ENCODE results near the gene ITPRID1.
"Not testable (repeated sequence)": the region's sequence is repeated elsewhere in the genome, so short reads cannot be mapped to it uniquely, and the experiment has no call there.

ITPRID1 gene

DNA sequence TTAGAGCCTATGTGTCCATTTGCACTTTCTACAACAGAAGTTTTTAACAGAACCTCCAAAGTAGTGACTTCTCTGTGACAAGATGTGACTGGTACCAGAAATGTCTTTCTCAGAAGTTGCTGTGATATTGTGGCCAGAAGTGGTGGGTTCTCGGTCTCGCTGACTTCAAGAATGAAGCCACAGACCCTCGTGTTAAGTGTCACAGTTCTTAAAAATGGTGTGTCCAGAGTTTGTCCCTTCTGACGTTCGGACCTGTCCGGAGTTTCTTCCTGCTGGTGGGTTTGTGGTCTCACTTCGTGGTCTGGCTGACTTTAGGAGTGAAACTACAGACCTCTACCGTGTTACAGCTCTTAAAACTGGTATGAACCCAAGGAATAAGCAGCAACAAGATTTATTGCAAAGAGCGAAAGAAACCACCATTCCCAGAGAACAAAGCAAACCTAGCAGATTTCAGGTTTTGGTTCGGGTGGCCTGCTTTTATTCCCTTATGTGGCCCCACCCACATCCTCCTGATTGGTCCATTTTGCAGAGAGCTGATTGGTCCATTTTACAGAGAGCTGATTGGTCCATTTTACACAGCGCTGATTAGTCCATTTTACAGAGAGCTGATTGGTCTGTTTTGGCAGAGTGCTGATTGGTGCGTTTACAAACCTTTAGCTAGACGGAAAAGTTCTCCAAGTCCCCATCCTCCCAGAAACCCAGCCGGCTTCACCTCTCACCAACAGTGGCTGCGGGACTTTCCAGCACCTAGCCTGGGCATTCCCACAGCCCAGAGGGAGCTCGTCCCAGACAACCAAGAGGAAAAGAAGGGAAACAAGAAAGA is 3.0 kb downstream of the ITPRID1 start:
- no peak for DNase-seq (ENCODE audit: low read depth)

DNA sequence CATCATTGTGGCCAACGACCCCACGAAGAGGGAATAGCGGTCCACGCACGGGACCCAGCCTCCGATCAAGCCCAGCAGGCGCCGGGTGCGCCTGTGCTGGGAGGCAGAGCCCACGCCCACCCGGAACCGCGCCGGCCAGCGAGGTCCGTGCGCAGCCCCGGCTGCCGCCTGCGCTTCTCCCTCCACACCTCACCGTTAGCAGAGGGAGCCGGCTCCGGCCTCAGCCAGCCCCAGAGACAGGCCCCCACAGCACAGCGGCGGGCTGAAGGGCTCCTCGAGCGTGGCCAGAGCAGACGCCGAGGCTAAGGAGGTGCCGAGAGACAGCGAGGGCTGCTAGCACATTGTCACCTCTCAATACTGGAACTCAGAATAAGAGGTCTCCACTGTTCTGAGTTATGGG is 3.6 kb downstream of the ITPRID1 start:
- no peak for DNase-seq (ENCODE audit: low read depth)

- DNase-seq (ENCODE audit: low read depth): no peak
Observed at GRCh38 chr7:31518766-31519165, 4.9 kb downstream of the ITPRID1 start.

- DNase-seq (ENCODE audit: low read depth): no peak
Observed at GRCh38 chr7:31521336-31522010, 7.6 kb downstream of the ITPRID1 start.

DNA sequence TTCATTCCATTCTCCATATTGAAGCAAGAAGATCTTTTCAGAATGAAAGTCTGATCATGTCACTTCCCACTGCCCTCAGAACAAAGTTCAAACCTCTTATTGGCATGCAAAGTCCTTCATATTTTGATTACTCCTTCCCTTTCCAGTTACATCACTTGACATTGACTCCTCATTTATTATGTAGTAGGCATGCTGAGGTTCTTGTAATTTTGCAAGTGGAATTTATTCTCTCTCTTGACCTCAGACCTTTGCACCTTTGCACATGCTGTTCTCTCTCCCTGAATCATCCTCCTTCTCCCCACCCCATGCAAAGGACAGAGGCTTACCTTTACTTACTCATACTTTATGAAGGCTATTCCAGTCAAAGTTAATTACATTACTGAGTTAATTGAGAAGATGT is 13.0 kb downstream of the ITPRID1 start:
- DNase-seq (ENCODE audit: low read depth): no peak

DNA sequence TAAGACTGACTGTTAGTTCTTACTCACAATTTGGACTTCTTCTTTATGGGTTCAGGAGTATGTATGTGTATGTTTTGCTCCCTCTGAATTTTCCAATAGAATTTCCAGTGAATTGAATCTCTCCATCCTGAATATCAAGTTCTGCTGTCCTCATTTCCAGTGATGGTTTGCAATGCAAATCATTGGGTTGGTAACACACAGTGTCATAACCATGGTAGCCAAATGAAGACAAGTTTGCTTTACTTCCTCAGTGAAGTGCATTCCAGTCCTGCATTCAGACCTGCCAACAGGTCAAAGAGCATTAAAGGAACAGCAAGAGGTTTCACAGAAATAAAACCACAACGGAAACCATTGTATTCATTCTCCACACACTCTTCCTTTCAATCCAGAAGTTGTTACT is 15.2 kb downstream of the ITPRID1 start:
- no peak for DNase-seq (ENCODE audit: low read depth)

DNA sequence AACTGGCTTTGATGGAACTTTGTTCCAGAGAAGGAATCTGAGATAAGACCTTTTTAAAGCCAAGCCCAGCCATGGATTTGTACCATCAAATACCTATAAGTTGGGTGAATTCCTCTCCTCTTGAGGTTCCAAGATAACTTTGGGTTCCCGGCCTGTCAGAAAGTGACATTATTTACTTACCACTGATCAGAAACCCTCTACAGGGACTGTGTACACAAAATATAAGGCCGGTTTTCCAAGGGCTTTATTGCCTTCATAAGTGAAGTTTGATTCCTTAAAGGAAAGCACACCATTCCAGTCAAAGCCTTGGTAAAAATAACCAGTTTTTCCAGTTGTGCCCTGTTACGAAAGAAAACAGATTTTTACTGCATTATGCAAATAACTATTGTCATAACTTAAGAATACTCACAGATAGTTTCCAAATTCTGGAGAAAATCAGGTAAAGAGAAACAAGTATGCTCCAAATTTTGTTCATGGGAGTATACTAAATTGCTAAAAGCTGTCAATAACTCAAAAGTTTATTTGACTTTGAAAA is 26.8 kb downstream of the ITPRID1 start:
- not testable (repeated sequence) for DNase-seq (ENCODE audit: low read depth)

DNA sequence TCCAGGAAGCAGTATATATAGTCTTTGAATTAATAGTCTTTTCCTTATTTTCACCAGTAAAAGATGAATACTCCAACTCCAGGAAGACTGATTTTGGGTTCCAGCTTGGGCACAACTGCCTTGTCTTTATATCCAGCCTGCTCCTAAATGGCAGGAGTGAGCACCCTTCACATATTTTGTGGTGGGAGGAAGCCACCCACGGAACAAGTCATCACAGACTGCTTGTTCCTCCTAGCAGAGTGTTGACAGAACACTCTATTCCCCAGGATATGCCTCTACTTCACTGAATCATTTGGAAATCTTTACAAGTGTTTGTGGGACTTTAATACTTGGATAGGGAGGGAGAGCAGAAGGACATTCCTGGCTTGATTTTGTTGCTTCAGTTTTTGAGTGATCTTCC is 31.7 kb downstream of the ITPRID1 start:
- no peak for DNase-seq (ENCODE audit: low read depth)

- DNase-seq (ENCODE audit: low read depth): no peak
Observed at GRCh38 chr7:31549611-31550010, 35.7 kb downstream of the ITPRID1 start.

GRCh38 chr7:31550432-31550831 is 36.5 kb downstream of the ITPRID1 start:
- DNase-seq (ENCODE audit: low read depth): no peak

DNA sequence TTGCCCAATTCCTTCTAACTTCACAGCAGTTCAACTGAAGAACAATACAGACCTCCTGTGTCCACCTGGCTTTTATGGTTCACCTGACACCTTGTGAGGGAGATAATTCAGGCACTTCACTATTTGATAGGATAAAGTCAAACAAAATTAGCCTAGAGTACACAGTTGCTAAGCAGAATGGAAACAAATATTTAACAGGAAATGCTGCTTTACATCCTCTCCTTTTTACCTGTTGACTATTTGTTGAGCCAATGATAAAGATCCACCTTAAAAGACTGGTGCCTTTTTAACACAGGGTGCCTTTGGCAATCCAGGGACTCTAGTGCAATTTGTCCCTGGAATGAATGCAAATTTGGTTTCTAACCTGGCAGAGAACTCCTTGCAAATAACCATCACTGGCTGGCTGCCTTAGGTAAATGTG is 39.8 kb downstream of the ITPRID1 start:
- DNase-seq (ENCODE audit: low read depth): no peak

- no peak for DNase-seq (ENCODE audit: low read depth)
Observed at GRCh38 chr7:31562002-31562401, 48.1 kb downstream of the ITPRID1 start.

DNA sequence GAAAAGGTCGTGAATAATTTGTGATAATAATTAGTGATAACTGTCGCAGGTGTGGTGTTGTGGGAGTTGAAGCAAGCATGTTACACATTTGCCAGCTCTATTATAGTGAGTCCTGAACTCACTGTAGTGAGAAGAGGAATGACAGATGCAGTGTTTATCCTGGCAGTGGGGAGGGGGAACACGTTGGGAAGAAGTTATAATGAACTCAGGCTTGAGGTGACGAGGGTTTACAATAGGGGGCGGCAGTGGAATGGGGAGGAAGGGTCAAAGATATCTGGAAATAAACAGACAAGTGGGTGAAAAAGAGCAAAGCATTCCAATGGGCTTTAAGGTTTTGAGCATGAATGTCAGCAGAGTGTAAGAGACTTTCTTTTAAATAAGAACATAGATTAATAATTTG is 49.6 kb downstream of the ITPRID1 start:
- DNase-seq (ENCODE audit: low read depth): no peak

- no peak for DNase-seq (ENCODE audit: low read depth)
Observed at GRCh38 chr7:31563951-31564350, 50.1 kb downstream of the ITPRID1 start.

- no peak for DNase-seq (ENCODE audit: low read depth)
Observed at GRCh38 chr7:31564661-31565060, 50.8 kb downstream of the ITPRID1 start.

- DNase-seq (ENCODE audit: low read depth): no peak
Observed at GRCh38 chr7:31569528-31569927, 55.6 kb downstream of the ITPRID1 start.

- no peak for DNase-seq (ENCODE audit: low read depth)
Observed at GRCh38 chr7:31583526-31583925, 69.6 kb downstream of the ITPRID1 start.

DNA sequence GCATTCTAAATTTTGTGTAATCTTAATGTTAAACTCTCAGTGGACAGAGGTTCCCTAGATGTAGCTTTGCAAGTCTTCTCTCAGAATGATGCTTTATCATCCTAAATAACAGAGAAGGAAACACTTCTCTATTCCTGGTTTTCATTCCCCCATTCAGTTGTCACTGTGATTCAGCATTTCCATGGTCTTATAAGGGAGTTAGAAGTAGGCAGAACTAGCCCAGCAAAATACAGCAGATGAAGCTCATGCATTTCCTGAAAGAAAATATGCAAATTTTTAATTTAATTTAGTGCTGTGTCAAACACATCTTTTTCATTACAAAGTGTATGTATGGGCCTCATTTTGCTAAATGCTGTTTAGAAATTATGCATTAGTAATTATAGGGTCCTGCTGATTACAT is 70.1 kb downstream of the ITPRID1 start:
- DNase-seq (ENCODE audit: low read depth): no peak

DNA sequence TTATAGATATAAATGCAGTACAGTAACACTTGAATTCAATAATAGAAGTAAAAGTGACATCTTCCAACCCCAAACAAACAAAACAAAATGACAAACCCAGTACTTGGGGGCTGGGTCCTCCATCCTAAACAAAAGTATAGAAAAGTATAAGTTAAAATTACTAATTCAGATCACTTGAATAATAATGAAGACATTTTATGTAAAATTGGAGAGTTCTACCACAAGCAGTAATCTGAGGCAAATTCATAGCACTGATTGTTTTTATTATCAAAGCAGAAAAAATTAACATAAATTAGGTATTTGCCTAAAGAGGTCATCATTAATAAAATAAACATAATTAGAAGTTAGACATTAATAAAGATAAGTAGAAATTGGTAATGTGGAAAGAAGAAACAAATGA is 81.5 kb downstream of the ITPRID1 start:
- DNase-seq (ENCODE audit: low read depth): no peak

- DNase-seq (ENCODE audit: low read depth): no peak
Observed at GRCh38 chr7:31602041-31602625, 88.2 kb downstream of the ITPRID1 start.

DNA sequence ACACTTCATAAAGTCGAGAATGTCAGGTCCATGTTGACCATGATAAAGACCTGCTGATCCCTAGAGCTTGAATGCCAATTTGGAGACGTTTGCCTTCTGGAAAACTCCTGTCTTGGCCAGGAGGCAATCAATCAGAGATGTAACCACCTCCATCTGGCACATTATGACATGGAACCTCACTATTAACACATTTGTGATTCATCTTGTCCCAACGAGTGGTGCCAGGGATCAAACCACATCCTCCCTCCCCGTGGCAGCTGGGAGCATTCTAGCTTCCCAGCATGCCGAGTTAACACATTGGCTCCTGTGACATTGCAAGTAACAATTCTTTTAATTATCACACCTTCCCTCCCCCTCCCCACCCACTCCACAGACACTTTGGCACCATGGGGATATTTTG is 89.2 kb downstream of the ITPRID1 start:
- no peak for DNase-seq (ENCODE audit: low read depth)

DNA sequence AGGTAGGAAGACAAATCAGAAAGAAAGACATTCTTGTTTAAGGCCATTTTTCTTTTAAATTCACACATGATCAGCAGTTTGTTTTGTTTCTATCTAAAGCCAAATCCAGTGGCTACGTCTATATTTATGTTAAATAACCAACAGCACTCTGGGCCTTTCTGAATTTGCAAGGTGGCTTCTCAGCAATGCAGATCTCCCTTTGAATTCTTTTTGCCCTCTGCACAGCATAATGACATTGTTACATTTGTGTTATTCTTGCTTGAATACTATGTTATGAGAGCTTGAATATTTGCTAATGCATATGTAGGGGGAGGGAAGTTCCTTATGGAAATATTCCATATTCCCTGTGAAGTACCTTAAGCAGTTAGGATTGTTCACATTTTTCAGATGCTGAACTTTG is 99.7 kb downstream of the ITPRID1 start:
- no peak for DNase-seq (ENCODE audit: low read depth)

- no peak for DNase-seq (ENCODE audit: low read depth)
Observed at GRCh38 chr7:31633467-31633866, 119.6 kb downstream of the ITPRID1 start.

Measured in stimulated activated CD8-positive, alpha-beta memory T cell treated with anti-CD3 and anti-CD28 coated beads, Interleukin-12 subunit alpha, Interleukin-12 subunit beta, amount 100 ng/mL, for 1 hour (primary cell).